GM18498 (cell line): Measurements from ENCODE around the gene SKA1.
"Not testable (repeated sequence)": the region's sequence is repeated elsewhere in the genome, so short reads cannot be mapped to it uniquely, and the experiment has no call there.

ENCODE experiments used
- ATAC-seq: cut with Tn5 transposase; IDR thresholded peaks from one replicate; pipeline ENCODE4 v1.9.1; 2021; ENCODE audit warnings: mild to moderate bottlenecking, moderate library complexity; ENCODE audit not compliant: unreplicated experiment

The SKA1 gene

GRCh38 chr18:50428531-50429206 lies 53.8 kb downstream of the SKA1 start:
- no peak for ATAC-seq

GRCh38 chr18:50429207-50429948 lies 54.5 kb downstream of the SKA1 start:
- ATAC-seq: no peak

GRCh38 chr18:50432915-50433314 lies 58.1 kb downstream of the SKA1 start:
- ATAC-seq: no peak

DNA sequence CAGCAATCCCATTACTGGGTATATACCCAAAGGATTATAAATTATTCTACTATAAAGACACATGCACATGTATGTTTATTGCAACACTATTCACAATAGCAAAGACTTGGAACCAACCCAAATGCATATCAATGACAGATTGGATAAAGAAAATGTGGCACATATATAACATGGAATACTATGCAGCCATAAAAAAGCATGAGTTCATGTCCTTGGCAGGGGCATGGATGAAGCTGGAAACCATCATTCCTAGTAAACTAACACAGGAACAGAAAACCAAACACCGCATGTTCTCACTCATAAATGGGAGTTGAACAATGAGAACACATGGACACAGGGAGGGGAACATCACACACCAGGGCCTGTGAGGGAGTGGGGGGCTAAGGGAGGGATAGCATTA lies 61.9 kb downstream of the SKA1 start:
- not testable (repeated sequence) for ATAC-seq

DNA sequence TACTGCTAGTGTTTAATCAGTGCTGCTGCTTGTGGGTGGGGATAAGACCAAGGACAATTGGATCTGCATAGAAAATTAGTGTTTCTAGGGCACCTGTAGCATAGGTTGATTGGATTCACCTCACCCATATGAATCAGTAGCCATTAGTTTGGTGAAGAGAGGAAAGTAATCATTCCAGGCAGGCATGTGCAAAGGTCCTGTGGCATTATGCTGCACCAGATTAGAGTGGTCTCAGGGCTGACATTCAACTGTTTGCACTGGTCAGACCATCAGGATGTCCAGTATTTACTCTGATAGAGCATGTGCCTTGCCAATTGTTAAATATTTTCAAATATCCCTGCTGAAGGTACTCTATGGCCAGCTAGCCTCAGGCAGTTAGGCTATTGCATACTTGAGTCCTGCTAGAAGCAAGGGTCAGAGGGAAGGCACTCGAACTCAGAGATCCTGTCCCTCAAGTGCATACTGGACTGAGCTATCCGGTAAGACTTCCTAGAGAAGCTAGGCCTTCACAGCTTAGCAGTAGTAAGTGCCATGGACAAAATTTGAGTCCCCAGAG lies 64.7 kb downstream of the SKA1 start:
- no peak for ATAC-seq

- no peak for ATAC-seq
These were observed 66.2 kb downstream of the SKA1 start for GRCh38 chr18:50441016-50441415.

GRCh38 chr18:50441501-50441900 lies 66.7 kb downstream of the SKA1 start:
- no peak for ATAC-seq
